ENCODE results near the gene TEX26. TPM values are rescaled to one million over a fixed set of nuclear protein-coding genes. Genes with fewer than 3 reads are reported as not detected.

Gene TEX26
- total and polyA plus RNA-seq, 10 of the 15 experiments (the other 5 are each of a cell fraction or from before 2014, with no cell fraction given), result not detected

DNA sequence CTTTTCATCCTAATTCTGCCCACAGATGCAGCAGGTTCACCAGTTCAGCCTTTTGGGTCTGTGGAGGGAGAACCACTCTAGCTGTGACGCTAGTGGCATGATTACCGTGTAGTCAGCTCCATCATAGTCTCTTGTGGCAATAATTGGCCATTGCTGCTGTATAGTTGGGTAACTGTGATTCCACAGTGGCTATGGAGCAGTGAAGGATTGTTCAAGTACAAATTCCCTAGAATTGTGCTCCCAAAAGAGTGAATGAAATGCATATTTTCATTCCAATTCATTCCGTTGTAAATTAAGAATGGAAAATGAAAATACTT lies 856 bp downstream of the TEX26 start:
- no peaks in the 10 kb centered on the region for H4K20me1 ChIP-seq (ENCODE audit: control insufficient read depth, insufficient read depth)
- ChIA-PET RAD21 (ENCODE audit: unreplicated experiment) (no interaction called here), CTCF (no interaction called here), SMC1A (ENCODE audit: uncharacterized antibody, unreplicated experiment) (no interaction called here), POLR2A (no interaction called here)
- no peak overlapping the region for H3K9ac ChIP-seq (ENCODE audit: control insufficient read depth, insufficient read depth, low read length)
- no TSS peak for BruUV-seq (replicated peaks)
- H3K27ac ChIP-seq (ENCODE audit: control insufficient read depth, insufficient read depth), result no peak overlapping the region
- no peaks in the 10 kb centered on the region; the same call in 2 of the 3 replicates for H3K9me3 ChIP-seq (replicated peaks; ENCODE audit: control insufficient read depth, insufficient read depth, low read length)
- no peaks in the 10 kb centered on the region for H3K4me1 ChIP-seq (ENCODE audit: control insufficient read depth, insufficient read depth, low read length)
- no peak overlapping the region for H2AFZ ChIP-seq (ENCODE audit: control insufficient read depth, low read depth, low read length)
- WGBS (ENCODE audit: insufficient coverage, insufficient replicate concordance, low lambda C conversion rate, missing lambda C conversion rate), result 0% methylated on average over 3 of the region's 3 CpGs
- H3K4me2 ChIP-seq (ENCODE audit: control insufficient read depth, insufficient read depth), result no peak overlapping the region
- H3K36me3 ChIP-seq (ENCODE audit: control insufficient read depth in 2 of 2, insufficient read depth in 2 of 2, low read length in 1 of 2), result no peaks in the 10 kb centered on the region
- H3K27me3 ChIP-seq (replicated peaks in 1 of 2; ENCODE audit: control insufficient read depth in 2 of 2, insufficient read depth in 2 of 2, low read length in 1 of 2), result peaks cover 2 to 3% of the 10 kb centered on the region in 2 experiments; a peak in 1 of 4 replicates
- intact Hi-C loops (cut with micrococcal nuclease; ENCODE audit: unreplicated experiment), result no loop called here
- H3K79me2 ChIP-seq (ENCODE audit: control insufficient read depth, insufficient read depth, low read length), result no peaks in the 10 kb centered on the region
- FAIRE-seq (no peak), ATAC-seq (no peak), DNase-seq (ENCODE audit: low read depth, low spot score) (no peak)
- in situ Hi-C loops (cut with MboI), result no loop called here
- no peak overlapping the region for H3K4me3 ChIP-seq
- TF ChIP-seq USF2 (IDR thresholded peaks at IDR 0.05; ENCODE audit: borderline replicate concordance, low read depth, low read length) (no peak), MXI1 (IDR thresholded peaks at IDR 0.05; ENCODE audit: low read depth, low read length) (no peak), YBX1 (IDR thresholded peaks at IDR 0.05) (no peak), ZNF592 (IDR thresholded peaks at IDR 0.05) (no peak), NFYA (IDR thresholded peaks at IDR 0.05; ENCODE audit: borderline replicate concordance, low read depth, low read length) (no peak), ASH2L (IDR thresholded peaks at IDR 0.05; ENCODE audit: borderline replicate concordance, low read depth) (no peak), STAT1 (conservative IDR thresholded peaks at IDR 0.05) (no peak), ZNF384 (IDR thresholded peaks at IDR 0.05; ENCODE audit: borderline replicate concordance, low read depth, low read length) (no peak), BACH1 (IDR thresholded peaks at IDR 0.05; ENCODE audit: borderline replicate concordance) (no peak), SIX5 (IDR thresholded peaks at IDR 0.05; ENCODE audit: low read depth, low read length, severe bottlenecking) (no peak), ZNF217 (IDR thresholded peaks at IDR 0.05) (no peak), PAX5 (IDR thresholded peaks at IDR 0.05; ENCODE audit: borderline replicate concordance, low read depth, low read length) (no peak), SMARCA5 (IDR thresholded peaks at IDR 0.05) (no peak)
- TF ChIP-seq, protein P1, sequence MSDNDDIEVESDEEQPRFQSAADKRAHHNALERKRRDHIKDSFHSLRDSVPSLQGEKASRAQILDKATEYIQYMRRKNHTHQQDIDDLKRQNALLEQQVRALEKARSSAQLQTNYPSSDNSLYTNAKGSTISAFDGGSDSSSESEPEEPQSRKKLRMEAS (IDR thresholded peaks at IDR 0.05; ENCODE audit: low read depth, low read length), result no peak
- TF ChIP-seq, protein P2, sequence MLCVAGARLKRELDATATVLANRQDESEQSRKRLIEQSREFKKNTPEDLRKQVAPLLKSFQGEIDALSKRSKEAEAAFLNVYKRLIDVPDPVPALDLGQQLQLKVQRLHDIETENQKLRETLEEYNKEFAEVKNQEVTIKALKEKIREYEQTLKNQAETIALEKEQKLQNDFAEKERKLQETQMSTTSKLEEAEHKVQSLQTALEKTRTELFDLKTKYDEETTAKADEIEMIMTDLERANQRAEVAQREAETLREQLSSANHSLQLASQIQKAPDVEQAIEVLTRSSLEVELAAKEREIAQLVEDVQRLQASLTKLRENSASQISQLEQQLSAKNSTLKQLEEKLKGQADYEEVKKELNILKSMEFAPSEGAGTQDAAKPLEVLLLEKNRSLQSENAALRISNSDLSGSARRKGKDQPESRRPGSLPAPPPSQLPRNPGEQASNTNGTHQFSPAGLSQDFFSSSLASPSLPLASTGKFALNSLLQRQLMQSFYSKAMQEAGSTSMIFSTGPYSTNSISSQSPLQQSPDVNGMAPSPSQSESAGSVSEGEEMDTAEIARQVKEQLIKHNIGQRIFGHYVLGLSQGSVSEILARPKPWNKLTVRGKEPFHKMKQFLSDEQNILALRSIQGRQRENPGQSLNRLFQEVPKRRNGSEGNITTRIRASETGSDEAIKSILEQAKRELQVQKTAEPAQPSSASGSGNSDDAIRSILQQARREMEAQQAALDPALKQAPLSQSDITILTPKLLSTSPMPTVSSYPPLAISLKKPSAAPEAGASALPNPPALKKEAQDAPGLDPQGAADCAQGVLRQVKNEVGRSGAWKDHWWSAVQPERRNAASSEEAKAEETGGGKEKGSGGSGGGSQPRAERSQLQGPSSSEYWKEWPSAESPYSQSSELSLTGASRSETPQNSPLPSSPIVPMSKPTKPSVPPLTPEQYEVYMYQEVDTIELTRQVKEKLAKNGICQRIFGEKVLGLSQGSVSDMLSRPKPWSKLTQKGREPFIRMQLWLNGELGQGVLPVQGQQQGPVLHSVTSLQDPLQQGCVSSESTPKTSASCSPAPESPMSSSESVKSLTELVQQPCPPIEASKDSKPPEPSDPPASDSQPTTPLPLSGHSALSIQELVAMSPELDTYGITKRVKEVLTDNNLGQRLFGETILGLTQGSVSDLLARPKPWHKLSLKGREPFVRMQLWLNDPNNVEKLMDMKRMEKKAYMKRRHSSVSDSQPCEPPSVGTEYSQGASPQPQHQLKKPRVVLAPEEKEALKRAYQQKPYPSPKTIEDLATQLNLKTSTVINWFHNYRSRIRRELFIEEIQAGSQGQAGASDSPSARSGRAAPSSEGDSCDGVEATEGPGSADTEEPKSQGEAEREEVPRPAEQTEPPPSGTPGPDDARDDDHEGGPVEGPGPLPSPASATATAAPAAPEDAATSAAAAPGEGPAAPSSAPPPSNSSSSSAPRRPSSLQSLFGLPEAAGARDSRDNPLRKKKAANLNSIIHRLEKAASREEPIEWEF (IDR thresholded peaks at IDR 0.05; ENCODE audit: insufficient replicate concordance, low read depth, low read length), result no peak

Data from GM12878 (cell line).